ENCODE measurements around the gene KCNJ11.

Gene KCNJ11

DNA sequence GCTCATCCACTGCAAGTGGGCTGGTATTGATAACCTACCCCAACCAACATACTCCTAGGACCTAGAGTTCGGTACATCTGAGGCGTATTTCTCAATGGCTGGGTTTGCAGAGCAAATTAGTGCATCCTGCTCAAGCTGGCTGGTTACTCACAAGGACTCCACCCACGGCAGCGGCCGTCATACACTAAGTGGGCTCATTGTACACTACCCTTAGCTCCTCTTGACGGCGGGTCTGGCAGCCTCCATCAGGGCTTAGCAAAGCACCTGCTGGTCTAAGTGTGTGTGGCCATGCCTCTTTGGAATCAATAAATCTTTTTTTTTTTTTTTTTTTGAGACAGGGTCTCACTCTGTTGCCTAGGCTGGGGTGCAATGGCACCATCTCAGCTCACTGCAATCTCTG is 20.2 kb upstream of the KCNJ11 start:
- DNase-seq (ENCODE audit: low read depth, low spot score) = no peak

DNA sequence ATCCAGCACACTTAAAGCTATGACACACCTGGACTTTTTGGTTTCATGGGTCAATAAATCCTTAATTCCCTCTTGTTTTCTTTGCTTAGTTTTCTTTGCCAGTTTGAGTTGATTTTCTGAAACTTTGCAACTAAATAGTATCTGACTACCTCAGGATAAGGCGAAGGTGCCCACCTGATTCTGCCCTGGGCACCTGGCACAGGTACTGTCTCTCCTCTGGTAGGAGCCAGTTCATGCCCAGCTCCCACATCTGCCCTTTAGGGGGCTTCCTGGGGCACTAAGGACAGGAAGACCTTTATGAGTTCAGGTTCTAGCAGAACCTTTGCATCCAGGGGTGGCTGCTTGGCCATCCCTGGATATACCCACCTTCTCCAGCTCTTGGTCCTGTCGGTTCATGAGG is 19.6 kb upstream of the KCNJ11 start:
- no peak for DNase-seq (ENCODE audit: low read depth, low spot score)

DNA sequence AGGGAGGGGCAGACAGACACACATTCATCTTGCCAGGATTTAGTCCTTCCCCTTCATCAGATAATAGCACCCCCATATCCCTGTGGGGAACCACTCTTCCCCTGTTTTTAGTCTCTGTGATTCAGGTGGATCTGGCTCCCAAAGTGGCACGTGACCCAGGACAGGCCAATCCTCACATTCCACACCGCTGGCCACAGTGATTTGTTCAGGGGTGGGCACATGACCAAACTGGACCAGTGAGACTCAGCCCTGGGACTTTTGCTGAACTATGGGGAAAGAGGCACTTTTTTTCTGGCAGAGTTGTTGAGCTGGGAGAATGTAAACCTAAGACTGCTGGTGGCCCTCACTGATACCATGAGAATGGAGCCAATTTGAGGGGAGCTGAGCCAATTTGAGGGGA is 19.1 kb upstream of the KCNJ11 start:
- no peak for DNase-seq (ENCODE audit: low read depth, low spot score)

DNA sequence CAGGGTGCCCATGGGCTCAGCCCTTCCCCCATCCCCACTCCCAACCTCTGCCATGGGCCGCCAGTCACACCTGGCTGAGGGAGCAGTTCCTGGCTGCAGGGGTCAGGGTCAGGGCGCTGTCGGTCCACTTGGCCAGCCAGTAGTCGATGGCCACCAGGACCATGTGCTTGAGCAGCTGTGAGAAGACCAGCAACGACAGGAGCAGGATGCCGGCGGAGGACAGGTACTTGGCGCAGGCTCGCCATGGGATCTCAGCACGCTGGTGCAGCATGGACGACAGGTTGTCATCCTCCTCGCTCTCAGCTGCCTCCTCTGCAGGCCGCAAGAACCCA is 18.3 kb upstream of the KCNJ11 start:
- no peak for DNase-seq (ENCODE audit: low read depth, low spot score)

DNA sequence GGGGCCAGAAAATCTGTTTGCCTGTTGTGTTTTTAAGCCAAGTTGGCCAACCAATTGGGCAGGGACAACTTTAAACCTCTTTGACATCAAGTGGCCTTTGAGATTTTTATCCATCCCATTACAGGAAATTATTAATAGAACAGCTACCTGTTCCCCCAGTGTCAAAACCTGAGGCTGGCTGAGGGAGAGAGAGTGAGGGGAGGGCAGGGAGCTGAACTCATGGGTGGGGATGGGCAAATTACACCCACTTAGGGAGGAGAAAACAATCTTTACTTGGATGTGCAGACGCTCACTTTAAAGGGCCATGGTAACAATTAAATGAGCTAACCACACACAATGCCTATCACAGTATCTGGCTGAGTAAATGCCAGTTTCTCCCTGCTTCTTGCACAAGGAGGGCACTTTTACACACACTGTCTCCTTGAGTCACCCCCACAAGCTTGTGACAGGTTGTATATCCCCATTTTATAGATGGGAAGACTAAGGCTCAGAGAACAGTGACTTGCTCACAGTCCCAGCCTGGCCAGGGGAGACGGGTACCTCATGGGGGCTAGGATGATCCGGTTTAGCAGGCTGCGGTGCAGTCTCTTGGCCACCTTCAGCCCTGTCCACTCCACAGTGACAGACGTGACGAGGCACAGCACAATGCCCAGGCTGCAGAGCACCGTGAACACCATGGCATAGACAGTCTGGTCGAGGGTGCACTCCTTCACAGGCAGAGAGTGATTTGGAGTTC is 17.8 kb upstream of the KCNJ11 start:
- DNase-seq (ENCODE audit: low read depth, low spot score) = no peak

DNA sequence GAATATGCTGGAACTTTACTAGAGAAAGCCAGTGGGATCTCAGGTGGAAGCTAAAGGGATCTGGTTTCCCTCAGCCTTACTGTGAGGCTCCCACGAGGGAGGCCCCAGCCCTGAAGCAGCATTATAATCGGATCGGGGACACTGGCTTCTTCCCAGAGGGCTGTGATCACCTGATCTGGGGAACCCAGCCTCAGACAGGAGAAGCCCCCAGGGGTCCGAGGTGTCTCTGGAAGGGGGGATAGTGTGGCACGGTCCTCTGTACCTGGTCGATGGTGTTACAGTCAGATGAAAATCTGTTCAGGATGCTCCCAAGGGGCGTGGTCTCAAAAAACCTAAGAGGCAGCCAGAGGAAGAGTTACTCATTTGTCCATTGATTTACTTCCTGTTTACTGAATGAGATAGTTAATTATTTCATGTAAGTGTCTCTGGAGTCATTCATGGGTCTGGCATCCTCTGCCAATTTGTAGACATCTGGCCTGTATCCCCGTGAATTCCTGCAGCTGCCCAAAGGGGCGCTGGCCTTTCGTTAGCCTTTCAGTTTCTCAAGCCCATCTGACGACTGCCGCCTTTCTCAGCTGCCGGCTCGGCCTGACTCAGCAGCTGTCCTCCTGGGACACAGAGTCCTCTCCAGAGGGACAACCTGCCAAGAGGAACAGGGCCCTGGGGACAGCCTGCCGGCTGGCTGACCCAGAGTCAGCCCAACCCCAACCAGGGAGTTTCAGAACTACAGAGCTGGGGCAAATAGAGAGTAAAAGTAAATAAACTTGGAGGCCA is 17.0 kb upstream of the KCNJ11 start:
- DNase-seq (ENCODE audit: low read depth, low spot score) = no peak

DNA sequence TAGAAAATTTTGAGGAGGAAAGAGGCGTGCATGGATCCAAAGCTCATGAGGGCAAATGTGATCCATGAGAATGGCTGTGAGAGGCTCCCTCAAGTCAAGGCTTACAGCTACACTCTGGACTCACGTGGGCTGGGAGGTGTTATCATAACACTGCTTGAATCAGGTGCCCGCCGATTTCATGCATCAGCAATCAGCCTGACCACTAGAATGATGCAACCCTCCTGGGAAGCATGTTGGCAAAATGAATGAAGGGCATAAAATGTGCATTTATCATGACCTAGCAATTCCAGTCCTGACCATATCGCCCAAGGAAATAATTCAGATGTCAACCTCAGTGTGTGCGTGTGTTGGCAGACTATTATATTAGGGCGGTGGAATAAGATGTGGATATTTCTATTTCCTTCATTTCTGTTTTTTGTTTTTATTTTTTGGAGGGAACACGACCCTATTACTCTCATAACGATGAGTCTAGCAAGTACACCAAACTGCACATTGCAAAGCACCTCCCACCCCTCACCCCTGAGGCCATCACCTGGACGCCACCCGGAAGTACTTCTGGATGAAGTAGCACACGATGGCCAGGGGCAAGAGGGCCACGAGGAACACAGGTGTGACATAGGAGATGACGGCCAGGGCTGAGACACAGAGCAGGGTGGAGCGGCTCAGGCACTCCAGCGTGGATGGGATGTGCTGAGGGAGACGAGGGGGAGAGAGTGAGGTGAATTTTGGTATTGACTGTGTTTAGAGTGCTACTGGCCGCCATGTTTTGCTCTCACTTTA is 15.7 kb upstream of the KCNJ11 start:
- DNase-seq (ENCODE audit: low read depth, low spot score) = no peak

DNA sequence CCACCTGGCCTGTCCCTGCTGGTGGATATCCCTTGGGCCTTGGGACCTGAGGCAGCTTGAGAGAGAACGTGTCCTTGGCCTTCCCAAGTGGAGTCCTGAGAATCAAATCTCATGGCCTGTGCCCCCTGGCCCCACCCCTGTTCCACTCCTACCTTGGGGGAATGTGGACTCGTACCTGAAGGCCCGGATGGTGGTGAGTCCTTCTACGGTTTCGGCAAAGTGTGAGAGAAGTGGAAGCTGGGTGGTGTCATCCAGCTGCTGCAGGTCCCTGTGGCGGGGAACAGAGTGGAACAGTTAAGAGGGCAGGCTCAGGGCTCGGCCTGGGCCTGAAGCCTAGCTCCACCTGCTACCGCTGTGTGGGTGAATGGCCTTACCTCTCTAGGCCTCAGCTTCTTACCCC is 14.0 kb upstream of the KCNJ11 start:
- no peak for DNase-seq (ENCODE audit: low read depth, low spot score)

DNA sequence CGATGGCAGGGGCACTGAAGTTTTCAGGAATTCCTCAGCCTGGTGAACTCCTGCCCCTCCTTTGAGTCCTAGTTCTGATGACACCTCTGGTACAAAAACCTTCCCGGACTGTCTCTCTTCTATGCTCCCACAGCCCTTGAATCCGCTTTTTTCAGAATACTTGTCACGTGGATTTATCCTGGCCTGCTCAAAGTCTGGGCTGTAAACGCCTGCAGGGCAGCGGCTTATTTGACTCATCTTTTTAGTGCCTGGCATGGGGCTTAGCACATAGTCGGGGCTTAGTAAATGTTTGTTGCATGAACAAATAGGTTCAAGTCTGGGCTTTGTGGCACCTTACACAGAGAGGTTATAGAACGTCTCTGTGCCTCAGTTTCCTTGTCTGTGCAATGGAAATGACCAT is 13.4 kb upstream of the KCNJ11 start:
- no peak for DNase-seq (ENCODE audit: low read depth, low spot score)

DNA sequence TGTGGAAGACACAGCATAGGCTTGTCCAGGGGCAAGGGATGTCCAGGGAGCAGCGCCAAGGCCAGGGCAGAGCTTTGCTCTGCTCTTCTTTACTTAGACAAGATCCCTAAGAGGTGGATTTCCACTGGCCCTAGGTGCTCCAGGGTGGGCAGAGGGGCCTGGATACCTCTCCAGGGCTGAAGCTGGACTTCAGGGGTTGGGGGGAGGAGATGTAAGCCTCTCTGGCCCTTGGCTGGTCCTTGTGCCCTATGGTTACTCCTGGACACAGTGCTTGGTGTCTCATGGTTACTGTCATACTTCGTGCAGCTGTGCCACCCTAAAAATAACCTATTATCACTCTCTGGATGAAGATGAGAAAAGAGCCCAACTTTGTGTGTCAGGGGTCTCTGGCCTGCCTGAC is 12.9 kb upstream of the KCNJ11 start:
- DNase-seq (ENCODE audit: low read depth, low spot score) = no peak

DNA sequence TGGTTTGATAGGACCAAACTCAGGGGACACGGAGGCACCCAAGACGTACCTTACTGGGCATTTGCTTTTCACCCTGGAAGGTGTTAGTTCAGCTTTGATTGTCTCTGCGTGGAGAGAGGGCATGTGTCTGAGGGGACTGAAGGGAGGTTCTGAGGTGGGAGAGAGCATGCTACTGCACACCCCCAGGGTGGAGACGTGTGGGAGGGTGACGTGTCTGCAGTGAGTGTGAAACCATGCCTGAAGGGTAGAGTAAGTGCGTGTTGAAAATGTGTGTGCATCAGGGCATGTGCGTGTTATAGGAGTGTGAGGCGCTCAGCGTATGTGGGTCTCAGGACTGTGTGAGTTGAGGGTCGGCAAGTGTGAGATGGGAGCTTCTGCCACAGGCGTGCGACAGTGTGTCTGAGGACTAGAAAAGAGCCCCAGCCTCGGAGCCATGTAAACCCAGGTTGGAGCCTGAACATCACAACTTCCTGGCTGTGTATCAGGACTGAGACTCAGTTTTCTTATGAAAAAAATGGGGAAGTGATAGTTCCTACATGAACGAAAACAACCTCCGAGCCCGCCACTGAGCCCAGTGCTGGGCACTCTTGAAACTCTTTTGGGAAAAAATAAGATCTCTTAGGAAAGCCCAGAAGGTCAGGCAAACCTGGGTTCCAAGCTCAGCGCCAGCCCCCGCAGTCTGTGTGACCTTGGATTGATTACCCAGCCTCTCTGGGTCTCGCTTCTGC is 11.8 kb upstream of the KCNJ11 start:
- DNase-seq (ENCODE audit: low read depth, low spot score) = no peak

DNA sequence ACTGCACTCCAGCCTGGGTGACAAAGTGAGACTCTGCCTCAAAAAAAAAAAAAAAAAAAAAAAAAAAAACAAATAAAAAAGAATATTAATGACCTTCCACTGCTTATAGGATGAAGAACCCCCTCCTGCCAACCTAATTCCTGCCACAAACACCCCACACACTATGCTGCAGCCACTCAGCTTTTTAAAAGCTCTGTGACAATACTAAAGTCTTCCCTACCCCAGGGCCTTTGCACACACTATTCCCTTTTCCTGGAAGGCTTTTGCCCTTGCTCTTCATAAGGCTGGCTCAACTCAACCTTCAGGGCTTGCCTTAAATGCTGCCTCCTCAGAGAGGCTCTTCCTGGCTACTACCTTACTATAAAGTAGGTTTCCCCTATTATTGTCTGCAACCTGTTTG is 10.8 kb upstream of the KCNJ11 start:
- no peak for DNase-seq (ENCODE audit: low read depth, low spot score)

DNA sequence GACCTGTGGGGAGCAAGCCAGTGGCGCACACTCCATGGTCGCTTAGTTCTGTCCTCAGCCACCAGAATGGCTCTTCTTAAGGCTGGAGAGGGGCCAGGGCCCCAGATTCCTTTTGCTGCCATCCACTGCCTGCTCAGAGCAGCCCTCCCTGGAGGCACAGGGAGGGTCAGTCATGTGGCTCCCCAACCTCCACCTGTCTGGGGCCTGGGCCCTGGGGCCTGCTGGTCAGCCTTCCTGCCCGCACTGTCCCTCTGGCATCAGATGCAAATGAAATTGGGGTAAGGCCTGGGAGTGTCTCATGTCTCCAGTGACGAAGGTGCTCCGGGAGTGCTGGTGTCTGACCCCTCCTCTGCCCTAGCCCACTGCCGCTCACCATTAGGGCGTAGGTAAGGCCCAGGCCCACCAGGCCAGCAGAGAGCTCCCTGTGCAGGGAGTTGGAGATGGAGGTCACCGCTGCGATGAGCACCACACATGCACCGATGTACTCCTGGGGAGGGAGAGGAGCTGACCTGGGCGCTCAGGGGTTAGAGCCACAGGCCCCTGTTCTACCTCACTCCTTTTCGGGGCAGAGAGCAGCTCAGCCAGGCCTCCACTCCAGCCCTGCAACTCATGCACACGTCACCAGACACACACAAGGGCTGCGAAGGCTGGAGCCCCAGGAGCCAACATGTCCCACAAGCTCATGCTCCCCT is 9.0 kb upstream of the KCNJ11 start:
- DNase-seq (ENCODE audit: low read depth, low spot score) = no peak

DNA sequence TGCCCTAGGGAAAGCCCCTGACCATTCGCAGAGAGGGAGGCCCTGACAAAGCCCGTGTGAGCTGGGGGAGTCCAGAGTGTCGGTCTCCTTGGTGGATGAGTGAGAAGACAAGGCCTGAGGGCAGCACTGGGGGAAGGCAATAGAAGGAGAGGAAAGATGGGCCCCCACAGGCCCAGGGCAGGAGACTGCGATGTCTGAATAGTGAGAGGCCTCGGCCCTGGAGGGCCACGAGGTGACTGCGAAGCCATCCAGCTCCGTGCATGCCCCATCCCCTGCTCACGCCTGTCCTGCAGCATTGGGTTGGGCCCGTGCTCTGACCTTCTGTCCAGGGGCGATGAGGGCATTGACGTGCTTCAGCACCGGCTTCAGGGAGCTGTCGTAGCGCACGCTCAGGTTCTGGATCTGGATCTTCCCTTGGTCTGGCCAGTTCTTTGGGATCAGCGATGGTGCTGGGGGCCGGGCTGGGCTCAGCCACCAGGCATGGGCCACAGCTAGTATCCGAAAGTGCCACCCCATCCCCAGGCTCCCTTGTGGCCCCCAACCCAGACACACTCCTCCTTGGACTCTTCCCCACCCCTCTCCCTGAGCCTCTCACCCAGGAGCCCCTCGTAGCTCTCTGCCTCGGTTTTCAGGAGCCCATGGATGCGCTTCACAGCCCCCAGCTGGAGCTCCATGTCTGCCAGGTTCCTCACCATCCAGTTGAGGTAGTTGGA is 8.3 kb upstream of the KCNJ11 start:
- no peak for DNase-seq (ENCODE audit: low read depth, low spot score)

DNA sequence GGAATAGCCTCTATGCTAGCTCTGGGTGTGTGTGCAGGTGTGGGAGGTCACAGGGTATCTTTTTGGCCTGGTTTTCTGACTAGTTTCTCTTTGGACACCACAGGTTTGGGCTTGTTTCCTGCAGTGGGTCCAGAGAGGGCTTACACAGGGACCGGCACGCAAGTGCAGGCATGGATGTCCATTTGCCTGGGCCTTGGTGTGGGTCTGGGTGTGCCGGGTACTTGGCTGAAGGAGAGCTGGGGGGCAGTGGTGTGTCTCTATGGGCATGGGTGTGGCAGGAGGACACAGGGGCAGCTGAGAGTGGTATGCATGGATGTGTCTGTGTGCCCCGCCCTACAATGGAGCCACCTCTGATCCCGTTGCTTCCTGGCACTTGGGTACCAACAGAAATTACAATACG is 7.5 kb upstream of the KCNJ11 start:
- no peak for DNase-seq (ENCODE audit: low read depth, low spot score)

DNA sequence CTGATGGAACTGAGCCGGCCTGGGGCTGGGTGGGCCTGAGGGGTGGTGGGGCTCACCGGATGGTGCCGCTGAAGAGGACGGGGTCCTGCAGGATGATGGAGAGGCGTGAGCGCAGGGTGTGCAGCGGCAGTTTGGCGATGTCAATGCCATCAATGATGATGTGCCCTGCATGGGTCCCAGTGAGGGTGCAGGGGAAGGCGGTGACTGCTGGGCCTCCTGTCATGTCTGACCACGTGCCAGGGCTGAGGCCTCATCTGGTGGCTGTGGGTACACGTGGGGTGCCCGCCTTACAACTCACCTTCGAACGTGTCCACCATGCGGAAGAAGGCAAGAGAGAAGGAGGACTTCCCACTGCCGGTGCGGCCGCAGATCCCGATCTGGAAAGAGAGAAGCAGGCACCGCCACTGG is 7.1 kb upstream of the KCNJ11 start:
- no peak for DNase-seq (ENCODE audit: low read depth, low spot score)

DNA sequence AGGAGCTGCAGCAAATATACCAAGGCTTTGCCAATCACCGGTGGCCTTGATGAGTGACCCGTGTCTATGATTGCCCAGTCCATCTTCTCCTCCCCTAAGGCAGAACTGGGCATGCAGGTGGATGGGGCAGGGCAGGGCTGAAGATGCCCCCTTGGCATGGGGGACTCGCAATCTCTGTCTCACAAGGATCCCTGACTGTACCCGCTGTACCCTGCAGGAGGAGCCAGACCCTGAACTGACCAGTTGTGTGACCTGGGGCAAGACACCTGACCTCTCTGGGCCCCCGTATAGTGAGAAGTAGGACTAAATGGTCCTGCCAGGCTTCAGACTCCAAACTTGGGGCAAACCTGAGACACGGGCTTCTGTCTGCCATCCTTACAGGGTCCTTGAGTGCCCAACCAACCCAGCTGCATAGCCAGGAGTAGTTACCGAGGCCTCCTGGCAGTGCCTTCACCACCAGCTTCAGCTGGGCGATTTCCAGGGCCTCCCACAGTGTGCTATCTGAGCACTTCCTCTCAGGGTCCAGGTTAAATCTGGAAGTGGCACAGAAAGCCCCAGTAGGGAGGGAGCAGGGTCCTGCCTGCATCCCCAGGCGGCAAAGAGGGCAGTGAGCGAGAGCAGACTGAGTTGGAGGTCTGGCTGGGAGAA is 6.4 kb upstream of the KCNJ11 start:
- no peak for DNase-seq (ENCODE audit: low read depth, low spot score)

DNA sequence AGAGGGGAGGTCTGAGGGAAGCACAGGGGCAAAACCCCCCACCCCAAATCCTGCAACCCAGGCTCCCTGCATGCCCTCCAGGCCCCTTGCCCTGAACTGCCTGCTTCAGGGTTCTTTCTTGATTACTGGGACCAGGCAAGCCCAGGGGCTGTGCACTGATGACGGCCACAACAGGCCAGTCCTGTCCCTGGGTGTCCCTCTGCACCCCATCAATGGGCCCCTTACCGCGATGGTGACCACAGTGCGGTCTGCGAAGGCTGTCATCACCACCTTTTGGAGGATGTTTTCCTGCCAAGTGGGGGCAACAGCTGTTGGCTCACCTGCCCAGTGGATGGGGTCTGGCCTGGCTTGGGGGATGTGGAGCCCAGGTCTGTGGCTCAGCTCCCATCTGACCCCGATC is 5.0 kb upstream of the KCNJ11 start:
- DNase-seq (ENCODE audit: low read depth, low spot score) = no peak

DNA sequence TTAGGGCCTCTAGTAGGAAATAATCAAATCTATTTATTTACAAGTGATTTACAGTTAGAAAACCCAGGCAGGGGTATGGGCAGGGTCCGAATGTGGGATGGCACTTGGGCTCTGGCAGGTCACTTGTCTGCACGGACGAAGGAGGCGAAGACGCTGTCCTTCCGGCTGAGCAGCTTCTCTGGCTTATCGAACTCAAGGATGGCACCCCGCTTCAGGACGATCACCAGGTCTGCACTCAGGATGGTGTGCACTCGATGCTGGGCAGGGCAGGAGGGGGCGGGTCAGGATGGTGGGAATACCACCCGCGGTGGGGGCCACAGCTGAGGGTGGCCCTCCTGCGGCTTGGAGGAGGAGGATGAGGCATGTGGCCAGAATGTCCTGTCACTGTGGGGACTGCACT is 4.4 kb upstream of the KCNJ11 start:
- DNase-seq (ENCODE audit: low read depth, low spot score) = no peak
